ENCODE data around the gene CFAP206. TPM values are rescaled to one million over a fixed set of nuclear protein-coding genes. Genes with fewer than 3 reads are reported as not detected.

The CFAP206 gene
- total RNA-seq, 5 donors from 2014 or later (not counting 1 experiment from before 2014, with no cell fraction given), result 0.35 TPM; not detected in 4

DNA sequence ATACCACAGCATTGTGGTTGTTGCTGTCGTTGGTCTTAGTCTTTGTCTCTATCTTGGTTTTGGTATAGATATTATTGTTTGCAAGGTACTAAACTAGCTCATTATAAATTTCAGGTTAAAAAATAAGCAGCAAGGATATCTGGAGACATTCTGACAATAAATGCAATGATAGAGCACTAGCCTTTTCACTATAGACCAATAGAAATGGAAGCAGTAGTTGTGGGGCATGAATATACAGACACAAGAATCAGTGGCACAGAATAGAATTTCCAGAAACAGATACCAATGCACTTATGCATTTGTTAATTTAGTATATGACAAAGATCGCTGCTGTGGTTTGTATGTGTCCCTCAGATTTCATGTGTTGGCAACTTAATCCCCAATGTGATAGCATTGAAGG is 31.1 kb upstream of the CFAP206 start:
- WGBS (ENCODE audit: insufficient coverage), result 86% methylated on average over 1 of the region's 2 CpGs
- no peak overlapping the region for H3K27ac Mint-ChIP-seq
- H3K4me3 Mint-ChIP-seq, result no peak overlapping the region
- H3K27me3 ChIP-seq (replicated peaks in 1 of 2; ENCODE audit: control insufficient read depth in 2 of 2, extremely low read depth in 1 of 2, insufficient read depth in 2 of 2, low read length in 1 of 2), result no peaks in the 10 kb centered on the region
- H3K4me1 ChIP-seq (ENCODE audit: control insufficient read depth in 1 of 2, extremely low read depth in 1 of 2, insufficient read depth in 2 of 2, low read length in 2 of 2), result no peaks in the 10 kb centered on the region
- no peaks in the 10 kb centered on the region for H3K36me3 ChIP-seq (ENCODE audit: control insufficient read depth in 2 of 2, extremely low read depth in 1 of 2, insufficient read depth in 1 of 2, low read length in 1 of 2)
- no peak overlapping the region for H3K27ac ChIP-seq (ENCODE audit: low read length)
- ATAC-seq (replicated peaks in 1 of 4) (no peak), DNase-seq (no peak)
- peaks cover 9% of the 10 kb centered on the region for H3K36me3 Mint-ChIP-seq
- H3K27me3 Mint-ChIP-seq, result no peaks in the 10 kb centered on the region
- POLR2A ChIA-PET, result no interaction called here
- no peak overlapping the region for H3K4me3 ChIP-seq (ENCODE audit: control insufficient read depth in 1 of 2, extremely low read depth in 1 of 2, low read length in 1 of 2)
- H3K4me1 Mint-ChIP-seq, result no peaks in the 10 kb centered on the region
- no peaks in the 10 kb centered on the region for H3K9me3 ChIP-seq
- peaks cover 0 to 3% (median 0%) of the 10 kb centered on the region in 3 donors for H3K9me3 Mint-ChIP-seq
- CTCF ChIA-PET, result no interaction called here

GRCh38 chr6:87378947-87379346 is 28.8 kb upstream of the CFAP206 start:
- POLR2A ChIA-PET, result interaction anchor here in 1 of 2 donors (0.6 kb wide), 1 partner anchor 30 kb away, joined by 3 read pairs; no protein-coding TSS in a partner anchor
- Histone ChIP-seq H3K9me3 (no peaks in the 10 kb centered on the region), H3K27ac (ENCODE audit: low read length) (no peak overlapping the region), H3K4me3 (ENCODE audit: control insufficient read depth in 1 of 2, extremely low read depth in 1 of 2, low read length in 1 of 2) (no peak overlapping the region), H3K4me1 (ENCODE audit: control insufficient read depth in 1 of 2, extremely low read depth in 1 of 2, insufficient read depth in 2 of 2, low read length in 2 of 2) (no peaks in the 10 kb centered on the region), H3K27me3 (replicated peaks in 1 of 2; ENCODE audit: control insufficient read depth in 2 of 2, extremely low read depth in 1 of 2, insufficient read depth in 2 of 2, low read length in 1 of 2) (no peaks in the 10 kb centered on the region), H3K36me3 (ENCODE audit: control insufficient read depth in 2 of 2, extremely low read depth in 1 of 2, insufficient read depth in 1 of 2, low read length in 1 of 2) (no peaks in the 10 kb centered on the region)
- H3K27me3 Mint-ChIP-seq, result no peaks in the 10 kb centered on the region
- no peak overlapping the region for H3K27ac Mint-ChIP-seq
- H3K4me3 Mint-ChIP-seq, result no peak overlapping the region
- H3K36me3 Mint-ChIP-seq, result peaks cover 9% of the 10 kb centered on the region
- WGBS (ENCODE audit: insufficient coverage), result 100% methylated on average over 1 of the region's 4 CpGs
- H3K4me1 Mint-ChIP-seq, result no peaks in the 10 kb centered on the region
- CTCF ChIA-PET, result interaction anchor here in 1 of 2 donors (0.6 to 0.8 kb wide), 3 partner anchors 339 to 1510 kb away, joined by 3 to 6 read pairs (median 4); no protein-coding TSS in a partner anchor
- no peak for ATAC-seq (replicated peaks in 1 of 4)
- no peak for DNase-seq
- no peaks in the 10 kb centered on the region for H3K9me3 Mint-ChIP-seq

GRCh38 chr6:87382861-87383260 is 24.9 kb upstream of the CFAP206 start:
- Histone ChIP-seq H3K27ac (ENCODE audit: low read length) (no peak overlapping the region), H3K36me3 (ENCODE audit: control insufficient read depth in 2 of 2, extremely low read depth in 1 of 2, insufficient read depth in 1 of 2, low read length in 1 of 2) (no peaks in the 10 kb centered on the region), H3K4me1 (ENCODE audit: control insufficient read depth in 1 of 2, extremely low read depth in 1 of 2, insufficient read depth in 2 of 2, low read length in 2 of 2) (no peaks in the 10 kb centered on the region), H3K9me3 (no peaks in the 10 kb centered on the region), H3K27me3 (replicated peaks in 1 of 2; ENCODE audit: control insufficient read depth in 2 of 2, extremely low read depth in 1 of 2, insufficient read depth in 2 of 2, low read length in 1 of 2) (no peaks in the 10 kb centered on the region), H3K4me3 (ENCODE audit: control insufficient read depth in 1 of 2, extremely low read depth in 1 of 2, low read length in 1 of 2) (no peak overlapping the region)
- ChIA-PET POLR2A (no interaction called here), CTCF (no interaction called here)
- H3K27me3 Mint-ChIP-seq, result no peaks in the 10 kb centered on the region
- no peak overlapping the region for H3K4me3 Mint-ChIP-seq
- 95% methylated on average over 3 of the region's 5 CpGs for WGBS (ENCODE audit: insufficient coverage)
- no peaks in the 10 kb centered on the region for H3K4me1 Mint-ChIP-seq
- H3K36me3 Mint-ChIP-seq, result no peaks in the 10 kb centered on the region
- H3K9me3 Mint-ChIP-seq, result no peaks in the 10 kb centered on the region
- ATAC-seq (replicated peaks in 1 of 4) (no peak), DNase-seq (no peak)
- H3K27ac Mint-ChIP-seq, result no peak overlapping the region

DNA sequence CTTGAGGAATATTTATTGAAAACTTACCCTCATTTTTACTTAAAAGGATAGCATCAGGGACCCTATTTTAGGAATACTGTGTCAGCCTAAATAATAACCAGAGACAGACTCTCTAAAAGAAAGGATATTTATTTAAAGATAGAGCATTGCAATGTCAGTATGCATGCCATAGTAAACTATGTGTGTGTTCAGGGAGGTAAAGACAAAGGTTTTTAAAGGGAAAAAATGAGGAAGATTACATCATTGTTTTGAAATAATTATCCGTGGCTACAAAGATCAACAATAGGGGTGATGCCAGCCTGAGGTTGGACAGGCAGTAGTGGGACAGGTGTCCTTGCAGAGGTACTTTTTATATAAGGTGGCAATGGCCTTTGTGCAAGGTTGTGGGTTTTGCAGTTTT is 23.7 kb upstream of the CFAP206 start:
- Mint-ChIP-seq H3K4me1 (no peaks in the 10 kb centered on the region), H3K36me3 (no peaks in the 10 kb centered on the region), H3K4me3 (no peak overlapping the region), H3K27ac (no peak overlapping the region), H3K9me3 (no peaks in the 10 kb centered on the region), H3K27me3 (no peaks in the 10 kb centered on the region)
- ATAC-seq (replicated peaks in 1 of 4), result no peak
- DNase-seq, result no peak
- POLR2A ChIA-PET, result no interaction called here
- no peak overlapping the region for H3K27ac ChIP-seq (ENCODE audit: low read length)
- H3K27me3 ChIP-seq (replicated peaks in 1 of 2; ENCODE audit: control insufficient read depth in 2 of 2, extremely low read depth in 1 of 2, insufficient read depth in 2 of 2, low read length in 1 of 2), result no peaks in the 10 kb centered on the region
- 100% methylated on average over 1 of the region's 1 CpG for WGBS (ENCODE audit: insufficient coverage)
- CTCF ChIA-PET, result no interaction called here
- no peaks in the 10 kb centered on the region for H3K9me3 ChIP-seq
- no peaks in the 10 kb centered on the region for H3K4me1 ChIP-seq (ENCODE audit: control insufficient read depth in 1 of 2, extremely low read depth in 1 of 2, insufficient read depth in 2 of 2, low read length in 2 of 2)
- no peaks in the 10 kb centered on the region for H3K36me3 ChIP-seq (ENCODE audit: control insufficient read depth in 2 of 2, extremely low read depth in 1 of 2, insufficient read depth in 1 of 2, low read length in 1 of 2)
- no peak overlapping the region for H3K4me3 ChIP-seq (ENCODE audit: control insufficient read depth in 1 of 2, extremely low read depth in 1 of 2, low read length in 1 of 2)

DNA sequence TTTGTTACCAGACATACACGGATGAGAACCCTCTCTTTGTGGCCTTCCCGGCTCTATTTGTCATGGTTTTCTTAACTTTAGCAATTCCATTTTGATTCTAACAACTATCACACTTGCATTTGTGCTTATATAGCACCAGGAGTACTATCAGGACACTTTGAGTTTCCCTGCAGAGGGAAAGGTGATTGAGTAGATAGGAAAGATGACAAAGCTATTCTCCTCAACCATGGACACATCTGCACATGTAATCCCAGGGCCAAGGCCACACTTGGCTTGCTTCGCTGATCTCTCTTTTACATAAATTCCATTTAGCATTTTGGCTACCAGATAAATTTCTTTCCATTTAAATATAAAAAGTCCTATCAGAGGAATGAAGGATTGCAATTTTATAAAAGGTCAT is 23.3 kb upstream of the CFAP206 start:
- H3K36me3 Mint-ChIP-seq, result no peaks in the 10 kb centered on the region
- H3K27ac Mint-ChIP-seq, result no peak overlapping the region
- CTCF ChIA-PET, result no interaction called here
- Histone ChIP-seq H3K36me3 (ENCODE audit: control insufficient read depth in 2 of 2, extremely low read depth in 1 of 2, insufficient read depth in 1 of 2, low read length in 1 of 2) (no peaks in the 10 kb centered on the region), H3K27me3 (replicated peaks in 1 of 2; ENCODE audit: control insufficient read depth in 2 of 2, extremely low read depth in 1 of 2, insufficient read depth in 2 of 2, low read length in 1 of 2) (no peaks in the 10 kb centered on the region), H3K4me1 (ENCODE audit: control insufficient read depth in 1 of 2, extremely low read depth in 1 of 2, insufficient read depth in 2 of 2, low read length in 2 of 2) (no peaks in the 10 kb centered on the region), H3K9me3 (no peaks in the 10 kb centered on the region), H3K4me3 (ENCODE audit: control insufficient read depth in 1 of 2, extremely low read depth in 1 of 2, low read length in 1 of 2) (no peak overlapping the region), H3K27ac (ENCODE audit: low read length) (no peak overlapping the region)
- H3K9me3 Mint-ChIP-seq, result no peaks in the 10 kb centered on the region
- no CpG with 5 or more reads among the region's 3 CpGs for WGBS (ENCODE audit: insufficient coverage)
- H3K4me3 Mint-ChIP-seq, result no peak overlapping the region
- POLR2A ChIA-PET, result no interaction called here
- no peaks in the 10 kb centered on the region for H3K4me1 Mint-ChIP-seq
- ATAC-seq (replicated peaks in 1 of 4), result no peak
- no peaks in the 10 kb centered on the region for H3K27me3 Mint-ChIP-seq
- no peak for DNase-seq

GRCh38 chr6:87391334-87391733 is 16.4 kb upstream of the CFAP206 start:
- no peak for DNase-seq
- H3K9me3 Mint-ChIP-seq, result no peaks in the 10 kb centered on the region
- H3K4me1 Mint-ChIP-seq, result peaks cover 0 to 2% (median 1%) of the 10 kb centered on the region in 3 donors
- ChIA-PET CTCF (interaction anchor here (0.6 to 1.3 kb wide), 2 partner anchors 11 to 1480 kb away, joined by 3 to 4 read pairs; no protein-coding TSS in a partner anchor), POLR2A (interaction anchor here in 1 of 2 donors (0.6 kb wide), 1 partner anchor 358 kb away, joined by 4 read pairs; no protein-coding TSS in a partner anchor)
- Histone ChIP-seq H3K4me3 (ENCODE audit: control insufficient read depth in 1 of 2, extremely low read depth in 1 of 2, low read length in 1 of 2) (no peak overlapping the region), H3K36me3 (ENCODE audit: control insufficient read depth in 2 of 2, extremely low read depth in 1 of 2, insufficient read depth in 1 of 2, low read length in 1 of 2) (no peaks in the 10 kb centered on the region), H3K27ac (ENCODE audit: low read length) (no peak overlapping the region), H3K27me3 (replicated peaks in 1 of 2; ENCODE audit: control insufficient read depth in 2 of 2, extremely low read depth in 1 of 2, insufficient read depth in 2 of 2, low read length in 1 of 2) (no peaks in the 10 kb centered on the region), H3K4me1 (ENCODE audit: control insufficient read depth in 1 of 2, extremely low read depth in 1 of 2, insufficient read depth in 2 of 2, low read length in 2 of 2) (no peaks in the 10 kb centered on the region), H3K9me3 (no peaks in the 10 kb centered on the region)
- no peak for ATAC-seq (replicated peaks in 1 of 4)
- H3K27me3 Mint-ChIP-seq, result no peaks in the 10 kb centered on the region
- no peaks in the 10 kb centered on the region for H3K36me3 Mint-ChIP-seq
- H3K27ac Mint-ChIP-seq, result no peak overlapping the region
- no peak overlapping the region for H3K4me3 Mint-ChIP-seq
- 100% methylated on average over 1 of the region's 3 CpGs for WGBS (ENCODE audit: insufficient coverage)

Data from T-cell (primary cell).